GM23338 (cell line): ENCODE measurements around the gene MSH3. TPM values are rescaled to one million over a fixed set of nuclear protein-coding genes. Genes with fewer than 3 reads are reported as not detected.

Source experiments
- ATAC-seq: fragments of 200-7000 bp; cut with Tn5 transposase; 3 replicates; pipeline ENCODE4 v1.9.1; 2020
- DNase-seq: peaks from one replicate; pipeline ENCODE4 v3.0.0-alpha.2; 2015; ENCODE audit warnings: low spot score
- H2AFZ ChIP-seq: fragments of 200-600 bp; sonication (generic); 2 replicates; pipeline ENCODE4 v1.8.0; 2016; ENCODE audit warnings: antibody characterized with exemption, mild to moderate bottlenecking, moderate library complexity
- H3F3A ChIP-seq: fragments of 200-600 bp; sonication (generic); replicated peaks from 2 replicates; pipeline ENCODE4 v1.8.0; 2017; ENCODE audit warnings: antibody characterized with exemption, mixed run types, low read depth
- H3K27ac ChIP-seq: fragments of 200-600 bp; sonication (generic); 2 replicates; pipeline ENCODE4 v1.6.1; 2016; ENCODE audit warnings: low read depth
- H3K27me3 ChIP-seq: fragments of 200-600 bp; sonication (generic); 2 replicates; pipeline ENCODE4 v1.8.0; 2016; ENCODE audit warnings: mild to moderate bottlenecking, mixed run types, moderate library complexity; ENCODE audit not compliant: insufficient read depth
- H3K36me3 ChIP-seq: fragments of 200-600 bp; sonication (generic); 2 replicates; pipeline ENCODE4 v1.8.0; 2016; ENCODE audit warnings: mild to moderate bottlenecking; ENCODE audit not compliant: insufficient read depth
- H3K4me1 ChIP-seq: fragments of 200-600 bp; sonication (generic); 2 replicates; pipeline ENCODE4 v1.8.0; 2016; ENCODE audit warnings: mild to moderate bottlenecking, moderate library complexity; ENCODE audit not compliant: insufficient read depth
- H3K4me2 ChIP-seq: fragments of 200-600 bp; sonication (generic); 2 replicates; pipeline ENCODE4 v1.7.1; 2017; ENCODE audit warnings: mixed run types
- H3K4me3 ChIP-seq: fragments of 200-600 bp; sonication (generic); 2 replicates; pipeline ENCODE4 v1.6.1; 2016; ENCODE audit warnings: mixed run types
- H3K79me2 ChIP-seq: fragments of 200-600 bp; sonication (generic); replicated peaks from 2 replicates; pipeline ENCODE4 v1.8.0; 2017; ENCODE audit warnings: mild to moderate bottlenecking; ENCODE audit not compliant: insufficient read depth
- H3K9me2 ChIP-seq: fragments of 200-600 bp; sonication (generic); 2 replicates; pipeline ENCODE4 v1.8.0; 2017; ENCODE audit not compliant: insufficient read depth
- H4K20me1 ChIP-seq: fragments of 200-600 bp; sonication (generic); replicated peaks from 2 replicates; pipeline ENCODE4 v1.8.0; 2017; ENCODE audit warnings: mild to moderate bottlenecking; ENCODE audit not compliant: insufficient read depth
- H3K27ac Mint-ChIP-seq: 2 replicates; pipeline ENCODE4 v1.8.0; 2020; ENCODE audit warnings: inconsistent platforms, mild to moderate bottlenecking, moderate library complexity, mixed read lengths
- H3K27me3 Mint-ChIP-seq: 3 replicates; pipeline ENCODE4 v1.8.0; 2022; ENCODE audit warnings: low read depth, mild to moderate bottlenecking, moderate library complexity, mixed read lengths, inconsistent platforms; ENCODE audit not compliant: insufficient read depth, poor library complexity
- H3K36me3 Mint-ChIP-seq: 3 replicates; pipeline ENCODE4 v1.8.0; 2021; ENCODE audit warnings: low read depth, mild to moderate bottlenecking, inconsistent platforms, moderate library complexity, mixed read lengths
- H3K4me1 Mint-ChIP-seq: 3 replicates; pipeline ENCODE4 v1.8.0; 2020; ENCODE audit warnings: mild to moderate bottlenecking, inconsistent platforms, mixed read lengths
- H3K4me3 Mint-ChIP-seq: 3 replicates; pipeline ENCODE4 v1.8.0; 2021; ENCODE audit warnings: moderate library complexity, mild to moderate bottlenecking, inconsistent platforms, mixed read lengths
- H3K9me3 Mint-ChIP-seq: 3 replicates; pipeline ENCODE4 v1.8.0; 2020; ENCODE audit warnings: moderate library complexity, mild to moderate bottlenecking, inconsistent platforms, mixed read lengths
- CREB1 ChIP-seq: fragments of 250-450 bp; sonication (Bioruptor Pico); IDR thresholded peaks from 2 replicates; pipeline ENCODE4 v1.5.0; 2020; ENCODE audit warnings: low read depth, mild to moderate bottlenecking, moderate library complexity
- EZH2 ChIP-seq: fragments of 200-600 bp; sonication (generic); IDR thresholded peaks from one replicate; pipeline ENCODE4 v1.8.0; 2017; ENCODE audit warnings: antibody characterized with exemption, mild to moderate bottlenecking, low read depth; ENCODE audit not compliant: unreplicated experiment
- EZH2phosphoT487 ChIP-seq: fragments of 200-600 bp; sonication (generic); IDR thresholded peaks from one replicate; pipeline ENCODE4 v1.8.1; 2018; ENCODE audit warnings: antibody characterized with exemption; ENCODE audit not compliant: unreplicated experiment
- JUNB ChIP-seq: IDR thresholded peaks from one replicate; pipeline ENCODE4 v1.6.1; 2016; ENCODE audit warnings: antibody characterized with exemption; ENCODE audit not compliant: unreplicated experiment
- NANOG ChIP-seq: IDR thresholded peaks from 2 replicates; pipeline ENCODE4 v1.6.1; 2016; ENCODE audit warnings: antibody characterized with exemption, borderline replicate concordance
- POLR2AphosphoS5 ChIP-seq: IDR thresholded peaks from 2 replicates; pipeline ENCODE4 v1.6.1; 2016; ENCODE audit warnings: antibody characterized with exemption, low read depth
- REST ChIP-seq: IDR thresholded peaks from one replicate; pipeline ENCODE4 v1.6.1; 2018; ENCODE audit warnings: antibody characterized with exemption; ENCODE audit not compliant: unreplicated experiment
- STAT1 ChIP-seq: IDR thresholded peaks from one replicate; pipeline ENCODE4 v1.6.1; 2016; ENCODE audit warnings: antibody characterized with exemption; ENCODE audit not compliant: unreplicated experiment
- ZNF114 ChIP-seq: fragments of 250-450 bp; sonication (Bioruptor Pico); IDR thresholded peaks from 2 replicates; pipeline ENCODE4 v1.5.0; 2020; ENCODE audit warnings: mild to moderate bottlenecking, moderate library complexity
- ZNF331 ChIP-seq: fragments of 250-450 bp; sonication (Bioruptor Pico); IDR thresholded peaks from 2 replicates; pipeline ENCODE4 v1.5.0; 2020; ENCODE audit warnings: low read depth, mild to moderate bottlenecking, moderate library complexity
- polyA plus RNA-seq: library from polyadenylated mRNA; unstranded; fragments of >200 nt; fragmentation: Nextera tagmentation; extraction: Ambion mirVana; gene quantifications from 2 replicates; pipeline ENCODE4 v1.2.1, GENCODE V29; 2016
- total RNA-seq: library from RNA; depleted of rRNA; stranded (reverse); fragments of >200 nt; shearing (Covaris generic); gene quantifications from 2 replicates; pipeline ENCODE4 v1.2.3, GENCODE V29; 2014
- TF ChIP-seq, protein P1 (sequence below), 2 experiments: fragments of 200-600 bp in 1 of 2; sonication (generic) in 1 of 2; conservative IDR thresholded peaks; 2 replicates each; pipeline versions ENCODE4 v1.5.1 to v1.6.1; 2016 to 2017; ENCODE audit warnings: antibody characterized with exemption in 2 of 2, low read depth in 2 of 2, mild to moderate bottlenecking in 2 of 2, moderate library complexity in 1 of 2
- TF ChIP-seq, protein P2 (sequence below): IDR thresholded peaks from 2 replicates; pipeline ENCODE4 v1.6.1; 2016; ENCODE audit warnings: antibody characterized with exemption
- TF ChIP-seq, protein P3 (sequence below): fragments of 250-450 bp; sonication (Bioruptor Pico); IDR thresholded peaks from 2 replicates; pipeline ENCODE4 v1.5.0; 2020; ENCODE audit warnings: mild to moderate bottlenecking, moderate library complexity

Gene MSH3
- total and polyA plus RNA-seq, 2 experiments from 2014 or later = 13.3 to 16.6 TPM

GRCh38 chr5:80695666-80696065 lies 41.2 kb downstream of the MSH3 start:
- no peaks in the 10 kb centered on the region for H3K27me3 ChIP-seq
- H3K79me2 ChIP-seq = no peaks in the 10 kb centered on the region
- H3K27ac ChIP-seq = no peak overlapping the region
- H2AFZ ChIP-seq = no peak overlapping the region
- DNase-seq (no peak), ATAC-seq (no peak)
- no peaks in the 10 kb centered on the region for H3K9me2 ChIP-seq
- H3K4me1 ChIP-seq = peaks cover 3% of the 10 kb centered on the region; the same call in 1 of the 2 replicates
- no peaks in the 10 kb centered on the region for H3F3A ChIP-seq
- H3K36me3 Mint-ChIP-seq = no peaks in the 10 kb centered on the region; the same call in 2 of the 3 replicates
- H3K27ac Mint-ChIP-seq = no peak overlapping the region
- H3K4me2 ChIP-seq = no peak overlapping the region
- H3K4me3 ChIP-seq = no peak overlapping the region
- H3K36me3 ChIP-seq = 0 out of 2 replicates have a peak, but pooled peaks cover 4% of the 10 kb centered on the region
- H3K9me3 Mint-ChIP-seq = no peaks in the 10 kb centered on the region
- no peaks in the 10 kb centered on the region; the same call in 2 of the 3 replicates for H3K4me1 Mint-ChIP-seq
- TF ChIP-seq, protein P1, sequence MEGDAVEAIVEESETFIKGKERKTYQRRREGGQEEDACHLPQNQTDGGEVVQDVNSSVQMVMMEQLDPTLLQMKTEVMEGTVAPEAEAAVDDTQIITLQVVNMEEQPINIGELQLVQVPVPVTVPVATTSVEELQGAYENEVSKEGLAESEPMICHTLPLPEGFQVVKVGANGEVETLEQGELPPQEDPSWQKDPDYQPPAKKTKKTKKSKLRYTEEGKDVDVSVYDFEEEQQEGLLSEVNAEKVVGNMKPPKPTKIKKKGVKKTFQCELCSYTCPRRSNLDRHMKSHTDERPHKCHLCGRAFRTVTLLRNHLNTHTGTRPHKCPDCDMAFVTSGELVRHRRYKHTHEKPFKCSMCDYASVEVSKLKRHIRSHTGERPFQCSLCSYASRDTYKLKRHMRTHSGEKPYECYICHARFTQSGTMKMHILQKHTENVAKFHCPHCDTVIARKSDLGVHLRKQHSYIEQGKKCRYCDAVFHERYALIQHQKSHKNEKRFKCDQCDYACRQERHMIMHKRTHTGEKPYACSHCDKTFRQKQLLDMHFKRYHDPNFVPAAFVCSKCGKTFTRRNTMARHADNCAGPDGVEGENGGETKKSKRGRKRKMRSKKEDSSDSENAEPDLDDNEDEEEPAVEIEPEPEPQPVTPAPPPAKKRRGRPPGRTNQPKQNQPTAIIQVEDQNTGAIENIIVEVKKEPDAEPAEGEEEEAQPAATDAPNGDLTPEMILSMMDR (conservative IDR thresholded peaks at IDR 0.05; ENCODE audit: low read depth in 2 of 2) = no peak
- TF ChIP-seq, protein P2, sequence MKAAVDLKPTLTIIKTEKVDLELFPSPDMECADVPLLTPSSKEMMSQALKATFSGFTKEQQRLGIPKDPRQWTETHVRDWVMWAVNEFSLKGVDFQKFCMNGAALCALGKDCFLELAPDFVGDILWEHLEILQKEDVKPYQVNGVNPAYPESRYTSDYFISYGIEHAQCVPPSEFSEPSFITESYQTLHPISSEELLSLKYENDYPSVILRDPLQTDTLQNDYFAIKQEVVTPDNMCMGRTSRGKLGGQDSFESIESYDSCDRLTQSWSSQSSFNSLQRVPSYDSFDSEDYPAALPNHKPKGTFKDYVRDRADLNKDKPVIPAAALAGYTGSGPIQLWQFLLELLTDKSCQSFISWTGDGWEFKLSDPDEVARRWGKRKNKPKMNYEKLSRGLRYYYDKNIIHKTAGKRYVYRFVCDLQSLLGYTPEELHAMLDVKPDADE = no peak
- TF ChIP-seq STAT1 (no peak), NANOG (no peak), EZH2phosphoT487 (no peak), CREB1 (CRISPR knock-in tag) (no peak), ZNF114 (CRISPR knock-in tag) (no peak), EZH2 (no peak), REST (no peak), JUNB (no peak), ZNF331 (no peak), POLR2AphosphoS5 (no peak)
- TF ChIP-seq, protein P3, sequence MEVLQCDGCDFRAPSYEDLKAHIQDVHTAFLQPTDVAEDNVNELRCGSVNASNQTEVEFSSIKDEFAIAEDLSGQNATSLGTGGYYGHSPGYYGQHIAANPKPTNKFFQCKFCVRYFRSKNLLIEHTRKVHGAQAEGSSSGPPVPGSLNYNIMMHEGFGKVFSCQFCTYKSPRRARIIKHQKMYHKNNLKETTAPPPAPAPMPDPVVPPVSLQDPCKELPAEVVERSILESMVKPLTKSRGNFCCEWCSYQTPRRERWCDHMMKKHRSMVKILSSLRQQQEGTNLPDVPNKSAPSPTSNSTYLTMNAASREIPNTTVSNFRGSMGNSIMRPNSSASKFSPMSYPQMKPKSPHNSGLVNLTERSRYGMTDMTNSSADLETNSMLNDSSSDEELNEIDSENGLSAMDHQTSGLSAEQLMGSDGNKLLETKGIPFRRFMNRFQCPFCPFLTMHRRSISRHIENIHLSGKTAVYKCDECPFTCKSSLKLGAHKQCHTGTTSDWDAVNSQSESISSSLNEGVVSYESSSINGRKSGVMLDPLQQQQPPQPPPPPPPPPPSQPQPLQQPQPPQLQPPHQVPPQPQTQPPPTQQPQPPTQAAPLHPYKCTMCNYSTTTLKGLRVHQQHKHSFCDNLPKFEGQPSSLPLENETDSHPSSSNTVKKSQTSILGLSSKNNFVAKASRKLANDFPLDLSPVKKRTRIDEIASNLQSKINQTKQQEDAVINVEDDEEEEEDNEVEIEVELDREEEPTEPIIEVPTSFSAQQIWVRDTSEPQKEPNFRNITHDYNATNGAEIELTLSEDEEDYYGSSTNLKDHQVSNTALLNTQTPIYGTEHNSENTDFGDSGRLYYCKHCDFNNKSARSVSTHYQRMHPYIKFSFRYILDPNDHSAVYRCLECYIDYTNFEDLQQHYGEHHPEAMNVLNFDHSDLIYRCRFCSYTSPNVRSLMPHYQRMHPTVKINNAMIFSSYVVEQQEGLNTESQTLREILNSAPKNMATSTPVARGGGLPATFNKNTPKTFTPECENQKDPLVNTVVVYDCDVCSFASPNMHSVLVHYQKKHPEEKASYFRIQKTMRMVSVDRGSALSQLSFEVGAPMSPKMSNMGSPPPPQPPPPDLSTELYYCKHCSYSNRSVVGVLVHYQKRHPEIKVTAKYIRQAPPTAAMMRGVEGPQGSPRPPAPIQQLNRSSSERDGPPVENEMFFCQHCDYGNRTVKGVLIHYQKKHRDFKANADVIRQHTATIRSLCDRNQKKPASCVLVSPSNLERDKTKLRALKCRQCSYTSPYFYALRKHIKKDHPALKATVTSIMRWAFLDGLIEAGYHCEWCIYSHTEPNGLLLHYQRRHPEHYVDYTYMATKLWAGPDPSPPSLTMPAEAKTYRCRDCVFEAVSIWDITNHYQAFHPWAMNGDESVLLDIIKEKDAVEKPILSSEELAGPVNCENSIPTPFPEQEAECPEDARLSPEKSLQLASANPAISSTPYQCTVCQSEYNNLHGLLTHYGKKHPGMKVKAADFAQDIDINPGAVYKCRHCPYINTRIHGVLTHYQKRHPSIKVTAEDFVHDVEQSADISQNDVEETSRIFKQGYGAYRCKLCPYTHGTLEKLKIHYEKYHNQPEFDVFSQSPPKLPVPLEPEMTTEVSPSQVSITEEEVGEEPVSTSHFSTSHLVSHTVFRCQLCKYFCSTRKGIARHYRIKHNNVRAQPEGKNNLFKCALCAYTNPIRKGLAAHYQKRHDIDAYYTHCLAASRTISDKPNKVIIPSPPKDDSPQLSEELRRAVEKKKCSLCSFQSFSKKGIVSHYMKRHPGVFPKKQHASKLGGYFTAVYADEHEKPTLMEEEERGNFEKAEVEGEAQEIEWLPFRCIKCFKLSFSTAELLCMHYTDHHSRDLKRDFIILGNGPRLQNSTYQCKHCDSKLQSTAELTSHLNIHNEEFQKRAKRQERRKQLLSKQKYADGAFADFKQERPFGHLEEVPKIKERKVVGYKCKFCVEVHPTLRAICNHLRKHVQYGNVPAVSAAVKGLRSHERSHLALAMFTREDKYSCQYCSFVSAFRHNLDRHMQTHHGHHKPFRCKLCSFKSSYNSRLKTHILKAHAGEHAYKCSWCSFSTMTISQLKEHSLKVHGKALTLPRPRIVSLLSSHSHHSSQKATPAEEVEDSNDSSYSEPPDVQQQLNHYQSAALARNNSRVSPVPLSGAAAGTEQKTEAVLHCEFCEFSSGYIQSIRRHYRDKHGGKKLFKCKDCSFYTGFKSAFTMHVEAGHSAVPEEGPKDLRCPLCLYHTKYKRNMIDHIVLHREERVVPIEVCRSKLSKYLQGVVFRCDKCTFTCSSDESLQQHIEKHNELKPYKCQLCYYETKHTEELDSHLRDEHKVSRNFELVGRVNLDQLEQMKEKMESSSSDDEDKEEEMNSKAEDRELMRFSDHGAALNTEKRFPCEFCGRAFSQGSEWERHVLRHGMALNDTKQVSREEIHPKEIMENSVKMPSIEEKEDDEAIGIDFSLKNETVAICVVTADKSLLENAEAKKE (CRISPR knock-in tag) = no peak
- H3K27me3 Mint-ChIP-seq = no peaks in the 10 kb centered on the region
- H4K20me1 ChIP-seq = no peaks in the 10 kb centered on the region
- no peak overlapping the region for H3K4me3 Mint-ChIP-seq
